Measurements from ENCODE around the gene TMEM132C.

- TF ChIP-seq CTCF (tag by site-specific recombination; IDR thresholded peaks at IDR 0.05), result no peak
- TF ChIP-seq ZBTB17 (tag by site-specific recombination; IDR thresholded peaks at IDR 0.05), result no peak
- TF ChIP-seq ZNF391 (tag by site-specific recombination; IDR thresholded peaks at IDR 0.05; ENCODE audit: borderline replicate concordance, low read depth), result no peak
- no peak for TF ChIP-seq ZBTB8A (tag by site-specific recombination; IDR thresholded peaks at IDR 0.05)
- no peak for TF ChIP-seq ZNF324 (tag by site-specific recombination; IDR thresholded peaks at IDR 0.05)
- no peak for TF ChIP-seq REST (tag by site-specific recombination; IDR thresholded peaks at IDR 0.05)
- TF ChIP-seq ZBTB1 (tag by site-specific recombination; IDR thresholded peaks at IDR 0.05), result no peak
- no peak for TF ChIP-seq ZNF600 (tag by site-specific recombination; IDR thresholded peaks at IDR 0.05)
These were observed 282.7 kb downstream of the TMEM132C start for GRCh38 chr12:128549601-128550218.

Data from HEK293 (cell line).